Cardiac muscle cell (in vitro differentiated cells and primary cell): ENCODE measurements around the gene TMEM145. TPM values are rescaled to one million over a fixed set of nuclear protein-coding genes. Genes with fewer than 3 reads are reported as not detected.

Source experiments
- DNase-seq, 2 donors: peaks; one replicate each; pipeline versions ENCODE4 v3.0.0 to v3.0.0-alpha.2; 2010 to 2017; ENCODE audit warnings: low read depth in 1 of 2, low spot score in 1 of 2
- H3K27ac ChIP-seq: fragments of 200-600 bp; sonication (generic); 2 replicates; pipeline ENCODE4 v1.5.1; 2016
- H3K27me3 ChIP-seq: fragments of 200-600 bp; sonication (generic); 2 replicates; pipeline ENCODE4 v1.6.0; 2016; ENCODE audit warnings: control low read depth
- H3K36me3 ChIP-seq: fragments of 200-600 bp; sonication (generic); 2 replicates; pipeline ENCODE4 v1.5.1; 2016; ENCODE audit warnings: control low read depth
- H3K4me1 ChIP-seq: fragments of 200-600 bp; sonication (generic); 2 replicates; pipeline ENCODE4 v1.8.1; 2017; ENCODE audit warnings: low read depth, mild to moderate bottlenecking, mixed run types
- H3K4me3 ChIP-seq: fragments of 200-600 bp; sonication (generic); 2 replicates; pipeline ENCODE4 v1.5.1; 2016; ENCODE audit warnings: mild to moderate bottlenecking
- H3K9me3 ChIP-seq: fragments of 200-600 bp; sonication (generic); 2 replicates; pipeline ENCODE4 v1.5.1; 2017; ENCODE audit warnings: low read depth, mild to moderate bottlenecking, control low read depth
- CTCF ChIP-seq: IDR thresholded peaks from 2 replicates; pipeline ENCODE4 v1.5.1; 2012; ENCODE audit warnings: low read depth, mild to moderate bottlenecking, low read length
- polyA plus RNA-seq: library from polyadenylated mRNA; unstranded; fragments of >200 nt; fragmentation: Nextera tagmentation; extraction: Ambion mirVana; gene quantifications from 2 replicates; pipeline ENCODE4 v1.2.1, GENCODE V29; 2016
- total RNA-seq: library from RNA; depleted of rRNA; stranded (reverse); fragments of >200 nt; gene quantifications from 2 replicates; pipeline ENCODE4 v1.2.3, GENCODE V29; 2016

The TMEM145 gene
- total and polyA plus RNA-seq, 2 experiments from 2014 or later: 3.7 to 3.8 TPM

GRCh38 chr19:42283188-42284065 is 29.7 kb upstream of the TMEM145 start:
- TF ChIP-seq CTCF: no peak
- H3K4me1 ChIP-seq: peaks cover 41% of the 10 kb centered on the region
- no peaks in the 10 kb centered on the region for H3K9me3 ChIP-seq
- peaks cover 12% of the 10 kb centered on the region for H3K36me3 ChIP-seq
- no peaks in the 10 kb centered on the region for H3K27me3 ChIP-seq
- peak overlapping the region; percentile 94 for H3K27ac ChIP-seq
- peak overlapping the region; percentile 44 for H3K4me3 ChIP-seq
- peak; percentile 97 for DNase-seq

GRCh38 chr19:42284066-42284501 is 29.0 kb upstream of the TMEM145 start:
- peaks cover 35% of the 10 kb centered on the region for H3K4me1 ChIP-seq
- no peaks in the 10 kb centered on the region for H3K27me3 ChIP-seq
- no peaks in the 10 kb centered on the region for H3K9me3 ChIP-seq
- no peak for TF ChIP-seq CTCF
- H3K27ac ChIP-seq: peak overlapping the region; percentile 94
- peaks cover 16% of the 10 kb centered on the region for H3K36me3 ChIP-seq
- peak overlapping the region; percentile 44 for H3K4me3 ChIP-seq
- peak; percentile 85 to 88 for DNase-seq

- peaks cover 21% of the 10 kb centered on the region for H3K36me3 ChIP-seq
- H3K4me3 ChIP-seq: peak overlapping the region; percentile 82
- TF ChIP-seq CTCF: no peak
- H3K9me3 ChIP-seq: no peaks in the 10 kb centered on the region
- peaks cover 31% of the 10 kb centered on the region for H3K4me1 ChIP-seq
- H3K27me3 ChIP-seq: no peaks in the 10 kb centered on the region
- peak overlapping the region; percentile 71 for H3K27ac ChIP-seq
- DNase-seq: peak in 1 of 2 donors; percentile 38
These were observed 28.3 kb upstream of the TMEM145 start for GRCh38 chr19:42284591-42285341.

GRCh38 chr19:42285541-42285941 is 27.6 kb upstream of the TMEM145 start:
- H3K36me3 ChIP-seq: peaks cover 27% of the 10 kb centered on the region
- TF ChIP-seq CTCF: no peak
- H3K4me3 ChIP-seq: peak overlapping the region; percentile 82
- H3K27ac ChIP-seq: no peak overlapping the region
- H3K27me3 ChIP-seq: no peaks in the 10 kb centered on the region
- no peak for DNase-seq
- peaks cover 31% of the 10 kb centered on the region for H3K4me1 ChIP-seq
- no peaks in the 10 kb centered on the region for H3K9me3 ChIP-seq

- Histone ChIP-seq H3K9me3 (no peaks in the 10 kb centered on the region), H3K27ac (no peak overlapping the region), H3K27me3 (no peaks in the 10 kb centered on the region), H3K4me3 (no peak overlapping the region), H3K4me1 (peaks cover 31% of the 10 kb centered on the region), H3K36me3 (peaks cover 32% of the 10 kb centered on the region)
- DNase-seq: no peak
- TF ChIP-seq CTCF: no peak
These were observed 27.1 kb upstream of the TMEM145 start for GRCh38 chr19:42285988-42286348.
